ENCODE data around the gene SLC35G1. TPM values are rescaled to one million over a fixed set of nuclear protein-coding genes. Genes with fewer than 3 reads are reported as not detected.

SLC35G1 gene
- total RNA-seq, 1 experiment from 2014 or later, result 5.1 TPM

DNA sequence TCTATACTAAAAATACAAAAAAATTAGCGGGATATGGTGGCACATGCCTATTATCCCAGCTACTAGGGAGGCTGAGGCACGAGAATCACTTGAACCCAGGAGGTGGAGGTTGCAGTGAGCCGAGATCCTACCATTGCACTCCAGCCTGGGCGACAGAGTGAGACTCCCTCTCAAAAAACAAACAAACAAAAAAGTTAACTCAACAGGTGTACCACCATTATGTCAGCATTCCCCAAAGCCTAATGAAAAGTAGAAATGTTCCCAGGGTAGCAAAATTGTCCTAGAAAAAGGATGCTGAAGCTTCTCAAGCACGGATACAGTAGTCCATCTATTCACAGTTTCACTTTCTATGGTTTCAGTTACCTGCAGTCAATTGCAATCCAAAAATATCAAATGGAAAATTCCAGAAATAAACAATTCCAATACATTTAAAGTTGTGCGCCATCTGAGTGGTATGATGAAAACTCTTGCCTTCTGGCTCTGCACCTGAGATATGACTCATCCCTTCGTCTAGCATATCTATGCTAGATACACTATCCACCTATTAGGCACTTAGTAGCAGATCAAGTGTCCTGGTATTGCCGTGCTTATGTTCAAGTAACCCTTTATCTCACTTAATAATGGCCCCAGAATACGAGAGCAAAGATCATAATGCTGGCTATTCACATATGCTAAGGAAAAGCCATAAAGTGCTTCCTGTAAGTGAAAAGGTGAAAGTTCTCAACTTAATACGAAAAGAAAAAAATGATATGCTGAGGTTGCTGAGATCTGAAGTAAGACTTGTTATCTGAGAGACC, 37.2 kb upstream of the SLC35G1 start:
- ChIA-PET POLR2A (no interaction called here), CTCF (interaction anchor here (0.8 to 1.8 kb wide), 2 partner anchors 35 to 40 kb away, joined by 4 to 8 read pairs; no protein-coding TSS in a partner anchor)
- Mint-ChIP-seq H3K4me1 (0 out of 2 replicates have a peak, but pooled peaks cover 5% of the 10 kb centered on the region), H3K36me3 (peaks cover 24% of the 10 kb centered on the region), H3K27me3 (ENCODE audit: low read depth) (peaks cover 95% of the 10 kb centered on the region), H3K4me3 (no peak overlapping the region), H3K27ac (no peak overlapping the region), H3K9me3 (peaks cover 25% of the 10 kb centered on the region)
- TF ChIP-seq, protein P1, sequence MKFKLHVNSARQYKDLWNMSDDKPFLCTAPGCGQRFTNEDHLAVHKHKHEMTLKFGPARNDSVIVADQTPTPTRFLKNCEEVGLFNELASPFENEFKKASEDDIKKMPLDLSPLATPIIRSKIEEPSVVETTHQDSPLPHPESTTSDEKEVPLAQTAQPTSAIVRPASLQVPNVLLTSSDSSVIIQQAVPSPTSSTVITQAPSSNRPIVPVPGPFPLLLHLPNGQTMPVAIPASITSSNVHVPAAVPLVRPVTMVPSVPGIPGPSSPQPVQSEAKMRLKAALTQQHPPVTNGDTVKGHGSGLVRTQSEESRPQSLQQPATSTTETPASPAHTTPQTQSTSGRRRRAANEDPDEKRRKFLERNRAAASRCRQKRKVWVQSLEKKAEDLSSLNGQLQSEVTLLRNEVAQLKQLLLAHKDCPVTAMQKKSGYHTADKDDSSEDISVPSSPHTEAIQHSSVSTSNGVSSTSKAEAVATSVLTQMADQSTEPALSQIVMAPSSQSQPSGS (CRISPR knock-in tag; IDR thresholded peaks at IDR 0.05; ENCODE audit: borderline replicate concordance, low read depth), result no peak
- TF ChIP-seq, protein P2, sequence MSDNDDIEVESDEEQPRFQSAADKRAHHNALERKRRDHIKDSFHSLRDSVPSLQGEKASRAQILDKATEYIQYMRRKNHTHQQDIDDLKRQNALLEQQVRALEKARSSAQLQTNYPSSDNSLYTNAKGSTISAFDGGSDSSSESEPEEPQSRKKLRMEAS (CRISPR knock-in tag; IDR thresholded peaks at IDR 0.05), result no peak
- TF ChIP-seq SMAD3 (CRISPR knock-in tag; IDR thresholded peaks at IDR 0.05; ENCODE audit: borderline replicate concordance), result no peak
- TF ChIP-seq, protein P3, sequence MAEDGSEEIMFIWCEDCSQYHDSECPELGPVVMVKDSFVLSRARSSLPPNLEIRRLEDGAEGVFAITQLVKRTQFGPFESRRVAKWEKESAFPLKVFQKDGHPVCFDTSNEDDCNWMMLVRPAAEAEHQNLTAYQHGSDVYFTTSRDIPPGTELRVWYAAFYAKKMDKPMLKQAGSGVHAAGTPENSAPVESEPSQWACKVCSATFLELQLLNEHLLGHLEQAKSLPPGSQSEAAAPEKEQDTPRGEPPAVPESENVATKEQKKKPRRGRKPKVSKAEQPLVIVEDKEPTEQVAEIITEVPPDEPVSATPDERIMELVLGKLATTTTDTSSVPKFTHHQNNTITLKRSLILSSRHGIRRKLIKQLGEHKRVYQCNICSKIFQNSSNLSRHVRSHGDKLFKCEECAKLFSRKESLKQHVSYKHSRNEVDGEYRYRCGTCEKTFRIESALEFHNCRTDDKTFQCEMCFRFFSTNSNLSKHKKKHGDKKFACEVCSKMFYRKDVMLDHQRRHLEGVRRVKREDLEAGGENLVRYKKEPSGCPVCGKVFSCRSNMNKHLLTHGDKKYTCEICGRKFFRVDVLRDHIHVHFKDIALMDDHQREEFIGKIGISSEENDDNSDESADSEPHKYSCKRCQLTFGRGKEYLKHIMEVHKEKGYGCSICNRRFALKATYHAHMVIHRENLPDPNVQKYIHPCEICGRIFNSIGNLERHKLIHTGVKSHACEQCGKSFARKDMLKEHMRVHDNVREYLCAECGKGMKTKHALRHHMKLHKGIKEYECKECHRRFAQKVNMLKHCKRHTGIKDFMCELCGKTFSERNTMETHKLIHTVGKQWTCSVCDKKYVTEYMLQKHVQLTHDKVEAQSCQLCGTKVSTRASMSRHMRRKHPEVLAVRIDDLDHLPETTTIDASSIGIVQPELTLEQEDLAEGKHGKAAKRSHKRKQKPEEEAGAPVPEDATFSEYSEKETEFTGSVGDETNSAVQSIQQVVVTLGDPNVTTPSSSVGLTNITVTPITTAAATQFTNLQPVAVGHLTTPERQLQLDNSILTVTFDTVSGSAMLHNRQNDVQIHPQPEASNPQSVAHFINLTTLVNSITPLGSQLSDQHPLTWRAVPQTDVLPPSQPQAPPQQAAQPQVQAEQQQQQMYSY (CRISPR knock-in tag; IDR thresholded peaks at IDR 0.05), result no peak
- TF ChIP-seq, protein P4, sequence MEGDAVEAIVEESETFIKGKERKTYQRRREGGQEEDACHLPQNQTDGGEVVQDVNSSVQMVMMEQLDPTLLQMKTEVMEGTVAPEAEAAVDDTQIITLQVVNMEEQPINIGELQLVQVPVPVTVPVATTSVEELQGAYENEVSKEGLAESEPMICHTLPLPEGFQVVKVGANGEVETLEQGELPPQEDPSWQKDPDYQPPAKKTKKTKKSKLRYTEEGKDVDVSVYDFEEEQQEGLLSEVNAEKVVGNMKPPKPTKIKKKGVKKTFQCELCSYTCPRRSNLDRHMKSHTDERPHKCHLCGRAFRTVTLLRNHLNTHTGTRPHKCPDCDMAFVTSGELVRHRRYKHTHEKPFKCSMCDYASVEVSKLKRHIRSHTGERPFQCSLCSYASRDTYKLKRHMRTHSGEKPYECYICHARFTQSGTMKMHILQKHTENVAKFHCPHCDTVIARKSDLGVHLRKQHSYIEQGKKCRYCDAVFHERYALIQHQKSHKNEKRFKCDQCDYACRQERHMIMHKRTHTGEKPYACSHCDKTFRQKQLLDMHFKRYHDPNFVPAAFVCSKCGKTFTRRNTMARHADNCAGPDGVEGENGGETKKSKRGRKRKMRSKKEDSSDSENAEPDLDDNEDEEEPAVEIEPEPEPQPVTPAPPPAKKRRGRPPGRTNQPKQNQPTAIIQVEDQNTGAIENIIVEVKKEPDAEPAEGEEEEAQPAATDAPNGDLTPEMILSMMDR (IDR thresholded peaks at IDR 0.05), result no peak
- ATAC-seq (no peak), DNase-seq (ENCODE audit: low spot score) (no peak)

DNA sequence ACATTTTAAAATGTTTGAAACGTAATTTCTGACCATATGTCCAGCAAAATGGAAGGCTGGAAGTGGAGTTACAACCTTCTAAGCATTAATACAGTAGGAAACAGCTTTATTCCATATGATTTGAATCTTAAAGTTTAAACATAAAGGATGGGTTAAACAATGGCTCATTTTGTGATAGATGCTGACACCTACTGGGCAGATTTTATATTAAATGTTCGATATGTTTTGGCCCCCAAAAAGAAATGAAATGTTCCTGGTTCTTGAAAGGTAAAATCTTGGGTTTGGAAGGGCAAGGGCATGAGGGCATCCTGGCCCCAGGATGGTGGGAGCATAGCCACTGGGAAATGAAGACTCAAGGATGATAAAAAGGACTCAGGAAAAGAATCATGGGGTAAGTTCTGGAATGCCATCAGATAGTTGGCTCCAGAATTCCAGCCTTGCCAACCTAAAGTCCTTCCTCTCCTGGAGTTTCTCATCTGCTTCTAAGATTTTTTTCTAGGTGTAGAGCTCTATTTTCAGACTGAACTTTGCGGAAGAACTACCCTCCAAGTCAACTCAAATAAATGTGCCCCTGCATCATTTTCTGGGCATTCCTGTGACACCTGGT, 34.6 kb upstream of the SLC35G1 start:
- TF ChIP-seq GABPB1 (CRISPR knock-in tag; IDR thresholded peaks at IDR 0.05) (no peak), SMAD3 (CRISPR knock-in tag; IDR thresholded peaks at IDR 0.05; ENCODE audit: borderline replicate concordance) (no peak)
- TF ChIP-seq, protein P5, sequence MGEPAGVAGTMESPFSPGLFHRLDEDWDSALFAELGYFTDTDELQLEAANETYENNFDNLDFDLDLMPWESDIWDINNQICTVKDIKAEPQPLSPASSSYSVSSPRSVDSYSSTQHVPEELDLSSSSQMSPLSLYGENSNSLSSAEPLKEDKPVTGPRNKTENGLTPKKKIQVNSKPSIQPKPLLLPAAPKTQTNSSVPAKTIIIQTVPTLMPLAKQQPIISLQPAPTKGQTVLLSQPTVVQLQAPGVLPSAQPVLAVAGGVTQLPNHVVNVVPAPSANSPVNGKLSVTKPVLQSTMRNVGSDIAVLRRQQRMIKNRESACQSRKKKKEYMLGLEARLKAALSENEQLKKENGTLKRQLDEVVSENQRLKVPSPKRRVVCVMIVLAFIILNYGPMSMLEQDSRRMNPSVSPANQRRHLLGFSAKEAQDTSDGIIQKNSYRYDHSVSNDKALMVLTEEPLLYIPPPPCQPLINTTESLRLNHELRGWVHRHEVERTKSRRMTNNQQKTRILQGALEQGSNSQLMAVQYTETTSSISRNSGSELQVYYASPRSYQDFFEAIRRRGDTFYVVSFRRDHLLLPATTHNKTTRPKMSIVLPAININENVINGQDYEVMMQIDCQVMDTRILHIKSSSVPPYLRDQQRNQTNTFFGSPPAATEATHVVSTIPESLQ (CRISPR knock-in tag; IDR thresholded peaks at IDR 0.05), result no peak
- TF ChIP-seq, protein P6, sequence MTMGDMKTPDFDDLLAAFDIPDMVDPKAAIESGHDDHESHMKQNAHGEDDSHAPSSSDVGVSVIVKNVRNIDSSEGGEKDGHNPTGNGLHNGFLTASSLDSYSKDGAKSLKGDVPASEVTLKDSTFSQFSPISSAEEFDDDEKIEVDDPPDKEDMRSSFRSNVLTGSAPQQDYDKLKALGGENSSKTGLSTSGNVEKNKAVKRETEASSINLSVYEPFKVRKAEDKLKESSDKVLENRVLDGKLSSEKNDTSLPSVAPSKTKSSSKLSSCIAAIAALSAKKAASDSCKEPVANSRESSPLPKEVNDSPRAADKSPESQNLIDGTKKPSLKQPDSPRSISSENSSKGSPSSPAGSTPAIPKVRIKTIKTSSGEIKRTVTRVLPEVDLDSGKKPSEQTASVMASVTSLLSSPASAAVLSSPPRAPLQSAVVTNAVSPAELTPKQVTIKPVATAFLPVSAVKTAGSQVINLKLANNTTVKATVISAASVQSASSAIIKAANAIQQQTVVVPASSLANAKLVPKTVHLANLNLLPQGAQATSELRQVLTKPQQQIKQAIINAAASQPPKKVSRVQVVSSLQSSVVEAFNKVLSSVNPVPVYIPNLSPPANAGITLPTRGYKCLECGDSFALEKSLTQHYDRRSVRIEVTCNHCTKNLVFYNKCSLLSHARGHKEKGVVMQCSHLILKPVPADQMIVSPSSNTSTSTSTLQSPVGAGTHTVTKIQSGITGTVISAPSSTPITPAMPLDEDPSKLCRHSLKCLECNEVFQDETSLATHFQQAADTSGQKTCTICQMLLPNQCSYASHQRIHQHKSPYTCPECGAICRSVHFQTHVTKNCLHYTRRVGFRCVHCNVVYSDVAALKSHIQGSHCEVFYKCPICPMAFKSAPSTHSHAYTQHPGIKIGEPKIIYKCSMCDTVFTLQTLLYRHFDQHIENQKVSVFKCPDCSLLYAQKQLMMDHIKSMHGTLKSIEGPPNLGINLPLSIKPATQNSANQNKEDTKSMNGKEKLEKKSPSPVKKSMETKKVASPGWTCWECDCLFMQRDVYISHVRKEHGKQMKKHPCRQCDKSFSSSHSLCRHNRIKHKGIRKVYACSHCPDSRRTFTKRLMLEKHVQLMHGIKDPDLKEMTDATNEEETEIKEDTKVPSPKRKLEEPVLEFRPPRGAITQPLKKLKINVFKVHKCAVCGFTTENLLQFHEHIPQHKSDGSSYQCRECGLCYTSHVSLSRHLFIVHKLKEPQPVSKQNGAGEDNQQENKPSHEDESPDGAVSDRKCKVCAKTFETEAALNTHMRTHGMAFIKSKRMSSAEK (CRISPR knock-in tag; IDR thresholded peaks at IDR 0.05; ENCODE audit: borderline replicate concordance), result no peak
- TF ChIP-seq, protein P4 (IDR thresholded peaks at IDR 0.05), result peak; percentile 13; the same call in 1 of the 2 replicates
- DNase-seq (ENCODE audit: low spot score) (no peak), ATAC-seq (no peak)
- no peak overlapping the region for H3K27ac Mint-ChIP-seq
- H3K27me3 Mint-ChIP-seq (ENCODE audit: low read depth), result peaks cover 82% of the 10 kb centered on the region
- ChIA-PET POLR2A (interaction anchor here (0.6 kb wide), 1 partner anchor 454 kb away, joined by 3 read pairs; no protein-coding TSS in a partner anchor), CTCF (interaction anchor here (0.5 to 2.3 kb wide), 9 partner anchors 21 to 157 kb away, joined by 3 to 21 read pairs (median 4); no protein-coding TSS in a partner anchor)
- 0 out of 2 replicates have a peak, but pooled peaks cover 2% of the 10 kb centered on the region for H3K4me1 Mint-ChIP-seq
- H3K9me3 Mint-ChIP-seq, result peaks cover 20% of the 10 kb centered on the region
- H3K4me3 Mint-ChIP-seq, result no peak overlapping the region
- H3K36me3 Mint-ChIP-seq, result peaks cover 7% of the 10 kb centered on the region; the same call in 1 of the 2 replicates

Data from WTC11 (cell line).